IPS DF 19.7 (cell line): ENCODE measurements around the gene ANGPTL3.
"Not testable (repeated sequence)": the region's sequence is repeated elsewhere in the genome, so short reads cannot be mapped to it uniquely, and the experiment has no call there.

ENCODE experiments used
- DNase-seq: peaks from one replicate; pipeline ENCODE4 v3.0.0-alpha.2; 2013; ENCODE audit warnings: low read depth, low spot score

Gene ANGPTL3, protein sequence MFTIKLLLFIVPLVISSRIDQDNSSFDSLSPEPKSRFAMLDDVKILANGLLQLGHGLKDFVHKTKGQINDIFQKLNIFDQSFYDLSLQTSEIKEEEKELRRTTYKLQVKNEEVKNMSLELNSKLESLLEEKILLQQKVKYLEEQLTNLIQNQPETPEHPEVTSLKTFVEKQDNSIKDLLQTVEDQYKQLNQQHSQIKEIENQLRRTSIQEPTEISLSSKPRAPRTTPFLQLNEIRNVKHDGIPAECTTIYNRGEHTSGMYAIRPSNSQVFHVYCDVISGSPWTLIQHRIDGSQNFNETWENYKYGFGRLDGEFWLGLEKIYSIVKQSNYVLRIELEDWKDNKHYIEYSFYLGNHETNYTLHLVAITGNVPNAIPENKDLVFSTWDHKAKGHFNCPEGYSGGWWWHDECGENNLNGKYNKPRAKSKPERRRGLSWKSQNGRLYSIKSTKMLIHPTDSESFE

DNA sequence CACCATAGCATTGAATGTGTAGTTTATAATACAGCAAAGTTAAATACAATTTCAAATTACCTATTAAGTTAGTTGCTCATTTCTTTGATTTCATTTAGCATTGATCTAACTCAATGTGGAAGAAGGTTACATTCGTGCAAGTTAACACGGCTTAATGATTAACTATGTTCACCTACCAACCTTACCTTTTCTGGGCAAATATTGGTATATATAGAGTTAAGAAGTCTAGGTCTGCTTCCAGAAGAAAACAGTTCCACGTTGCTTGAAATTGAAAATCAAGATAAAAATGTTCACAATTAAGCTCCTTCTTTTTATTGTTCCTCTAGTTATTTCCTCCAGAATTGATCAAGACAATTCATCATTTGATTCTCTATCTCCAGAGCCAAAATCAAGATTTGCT lies at the start of gene ANGPTL3:
Gene ANGPTL3 (plus strand): TSS at position 240 of the 400 bp plus-strand sequence. CDS start 47 bp downstream, at position 287.
- DNase-seq: no peak

DNA sequence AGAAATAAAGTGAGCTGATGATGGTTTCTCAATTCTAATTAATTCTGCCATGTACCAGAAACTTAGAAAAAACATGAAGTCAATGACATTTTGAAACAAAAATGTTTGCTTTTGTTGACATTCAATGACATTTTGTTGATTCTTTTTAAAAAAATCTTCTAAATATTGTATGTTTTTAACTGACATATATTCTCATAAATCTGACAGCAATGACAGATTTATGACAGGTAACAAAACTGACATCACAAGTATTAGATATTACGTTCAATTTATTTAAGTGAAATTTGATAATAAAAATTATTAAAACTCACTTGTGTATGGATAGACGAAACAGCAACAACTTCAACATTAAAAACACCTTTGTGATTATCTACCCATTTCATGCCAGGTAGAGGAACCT lies 36.0 kb upstream of the ANGPTL3 start:
- no peak for DNase-seq

DNA sequence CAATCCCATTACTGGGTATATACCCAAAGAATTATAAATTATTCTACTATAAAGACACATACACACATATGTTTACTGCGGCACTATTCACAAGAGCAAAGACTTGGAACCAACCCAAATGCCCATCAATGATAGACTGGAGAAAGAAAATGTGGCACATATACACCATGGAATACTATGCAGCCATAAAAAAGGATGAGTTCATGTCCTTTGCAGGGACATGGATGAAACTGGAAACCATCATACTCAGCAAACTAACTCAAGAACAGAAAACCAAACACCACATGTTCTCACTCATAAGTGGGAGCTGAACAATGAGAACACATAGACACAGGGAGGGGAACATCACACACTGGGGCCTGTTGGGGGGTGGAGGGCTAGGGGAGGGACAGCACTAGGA lies 30.1 kb upstream of the ANGPTL3 start:
- not testable (repeated sequence) for DNase-seq

DNA sequence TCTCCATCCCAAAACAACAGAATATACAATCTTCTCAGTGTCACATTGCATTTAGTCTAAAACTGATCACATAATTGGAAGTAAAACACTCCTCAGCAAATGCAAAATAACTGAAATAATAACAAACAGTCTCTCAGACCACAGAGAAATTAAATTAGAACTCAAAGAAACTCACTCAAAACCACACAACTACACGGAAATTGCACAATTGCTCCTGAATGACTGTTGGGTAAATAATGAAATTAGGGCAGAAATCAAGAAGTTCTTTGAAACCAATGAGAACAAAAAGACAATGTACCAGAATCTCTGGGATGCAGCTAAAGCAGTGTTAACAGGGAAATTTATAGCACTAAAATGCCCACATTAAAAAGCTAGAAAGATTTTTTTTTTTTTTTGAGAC lies 29.4 kb upstream of the ANGPTL3 start:
- DNase-seq: not testable (repeated sequence)

DNA sequence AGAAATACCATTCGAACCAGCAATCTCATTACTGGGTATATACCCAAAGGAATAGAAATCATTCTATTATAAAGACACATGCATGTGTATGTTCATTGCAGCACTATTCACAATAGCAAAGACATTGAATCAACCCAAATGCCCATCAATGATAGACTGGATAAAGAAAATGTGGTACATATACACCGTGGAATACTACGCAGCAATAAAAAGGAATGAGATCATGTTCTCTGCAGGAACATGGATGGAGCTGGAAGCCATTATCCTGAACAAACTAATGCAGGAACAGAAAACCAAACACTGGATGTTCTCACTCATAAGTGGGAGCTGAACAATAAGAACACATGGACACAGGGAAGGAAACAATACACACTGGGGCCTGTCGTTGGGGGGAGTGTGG lies 25.8 kb upstream of the ANGPTL3 start:
- not testable (repeated sequence) for DNase-seq

DNA sequence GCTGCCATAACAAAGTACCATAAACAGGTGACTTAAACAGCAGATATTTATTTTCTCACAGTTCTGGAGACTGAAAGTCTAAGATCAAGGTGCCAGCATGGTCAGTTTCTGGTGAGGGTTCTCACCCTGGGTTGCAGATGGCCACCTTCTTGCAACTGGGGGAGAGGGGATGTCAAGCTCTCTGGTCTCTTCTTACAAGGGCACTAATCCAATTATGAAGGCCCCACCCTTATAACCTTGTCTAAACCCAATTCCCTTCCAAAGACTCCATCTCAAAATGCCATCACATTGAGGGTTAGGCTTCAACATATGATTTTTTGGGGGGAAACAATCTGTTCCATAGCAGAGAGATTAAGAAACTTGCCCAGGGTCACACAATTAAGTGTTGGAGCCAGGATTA lies 24.8 kb upstream of the ANGPTL3 start:
- DNase-seq: no peak

DNA sequence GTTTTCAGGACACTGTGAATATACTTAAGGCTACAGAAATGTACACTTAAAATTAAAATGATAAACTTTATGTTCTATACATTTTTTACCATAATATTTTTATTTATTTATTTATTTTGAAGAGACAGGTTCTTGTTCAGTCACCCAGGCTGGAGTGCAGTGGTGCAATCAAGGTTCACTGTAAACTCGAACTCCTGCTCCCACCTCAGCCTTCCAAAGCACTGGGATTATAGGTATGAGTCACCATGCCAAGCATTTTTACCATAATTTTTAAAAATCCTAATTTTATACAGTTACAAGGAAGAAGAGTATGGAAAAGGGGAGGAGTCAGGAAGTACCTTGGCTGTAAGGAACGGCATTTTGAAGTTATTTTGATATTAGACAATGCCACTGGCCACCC lies 23.6 kb upstream of the ANGPTL3 start:
- no peak for DNase-seq

DNA sequence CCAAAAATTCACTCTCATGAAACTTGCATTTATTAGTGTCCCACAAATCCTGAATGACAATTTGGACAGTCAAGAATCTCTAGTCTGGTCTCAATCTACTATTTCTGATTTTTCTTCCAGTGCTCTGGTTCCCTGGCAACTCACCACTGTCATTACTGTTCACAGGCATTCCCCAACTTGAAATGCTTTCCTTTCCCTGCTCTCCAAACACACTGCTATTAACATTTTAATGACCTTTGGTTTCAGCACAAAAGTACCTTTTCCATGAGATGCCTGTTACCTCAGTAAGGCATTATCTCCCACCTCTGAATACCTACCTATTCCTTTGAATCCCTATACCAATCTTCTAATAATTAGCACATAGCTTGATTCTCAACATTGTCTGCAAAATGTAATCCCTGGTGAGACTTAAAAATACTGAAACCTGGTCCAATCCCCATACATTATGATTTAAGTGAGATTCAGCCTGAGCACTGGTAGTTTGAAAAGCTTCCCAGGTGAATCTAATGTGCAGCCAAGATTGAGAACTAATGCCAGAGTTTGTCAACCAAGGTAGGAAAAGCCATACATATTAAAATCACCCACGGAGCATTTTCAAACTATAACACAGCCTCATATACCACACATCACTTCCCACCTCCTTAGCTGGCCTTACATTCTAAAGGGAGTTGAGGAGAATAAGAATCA lies 11.7 kb upstream of the ANGPTL3 start:
- peak; percentile 33 for DNase-seq

DNA sequence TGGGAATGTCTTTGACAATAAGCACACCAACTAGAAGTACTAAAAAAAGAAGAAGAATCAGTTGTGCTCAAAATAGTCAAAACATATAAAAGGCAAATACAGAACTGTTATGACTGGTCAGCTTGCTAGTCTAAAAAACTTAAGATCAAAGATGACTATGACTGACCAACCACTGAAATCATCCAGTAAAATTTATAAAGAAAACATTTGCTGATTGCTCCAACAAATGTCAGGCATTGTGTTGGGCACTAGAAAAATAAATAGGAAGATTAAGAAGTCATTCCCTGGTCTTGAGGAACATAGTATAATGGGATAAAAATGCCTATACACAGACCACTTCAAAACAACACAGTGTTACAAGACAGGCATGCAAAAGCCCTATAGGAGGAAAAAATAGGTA lies 9.3 kb upstream of the ANGPTL3 start:
- DNase-seq: no peak

DNA sequence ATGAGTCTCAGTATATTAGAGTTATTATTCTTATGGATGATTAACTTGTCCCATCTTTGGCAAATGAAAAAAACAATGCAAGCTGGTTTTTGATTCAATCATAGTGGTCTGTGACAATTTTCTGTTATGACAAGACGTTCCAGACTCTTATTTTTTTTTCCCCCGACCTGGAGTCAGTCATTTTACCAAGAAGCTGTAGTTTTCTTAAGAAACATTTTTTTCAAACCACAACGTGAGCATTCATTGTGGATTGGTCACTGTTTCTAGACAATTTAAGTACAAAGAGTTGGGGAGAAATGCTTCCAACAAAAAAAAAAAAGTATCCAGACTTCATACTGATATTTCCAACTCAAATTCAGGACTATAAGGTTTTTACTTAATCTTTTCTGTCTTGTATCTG lies 8.0 kb upstream of the ANGPTL3 start:
- DNase-seq: no peak

DNA sequence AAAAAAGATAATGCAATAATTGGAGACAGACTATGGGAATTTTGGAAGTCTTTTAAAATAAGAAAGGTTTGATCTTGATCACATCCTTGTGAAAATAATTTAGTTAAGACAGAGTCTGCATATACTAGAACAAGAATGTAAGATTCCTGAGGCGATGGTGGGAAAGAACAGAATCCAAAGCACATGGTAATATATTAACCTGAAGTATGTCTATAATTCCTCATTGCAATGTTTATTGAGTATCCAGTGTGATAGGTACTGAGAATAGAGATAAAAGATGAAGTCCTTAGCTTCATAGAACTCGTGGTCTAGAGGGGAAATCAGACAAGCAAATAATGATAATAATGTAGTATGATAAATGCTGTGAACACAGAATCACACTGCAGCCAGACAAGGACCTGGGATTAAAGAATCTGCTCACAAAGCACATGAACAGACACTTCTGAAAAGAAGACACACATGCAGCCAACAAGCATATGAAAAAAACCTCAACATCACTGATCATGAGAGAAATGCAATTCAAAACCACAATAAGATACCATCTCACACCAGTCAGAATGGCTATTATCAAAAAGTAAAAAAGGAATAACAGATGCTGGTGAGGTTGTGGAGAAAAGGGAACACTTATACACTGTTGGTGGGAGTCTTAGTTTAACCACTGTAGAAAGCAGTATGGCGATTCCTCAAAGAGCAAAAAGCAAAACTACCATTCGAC lies 6.9 kb upstream of the ANGPTL3 start:
- DNase-seq: no peak

DNA sequence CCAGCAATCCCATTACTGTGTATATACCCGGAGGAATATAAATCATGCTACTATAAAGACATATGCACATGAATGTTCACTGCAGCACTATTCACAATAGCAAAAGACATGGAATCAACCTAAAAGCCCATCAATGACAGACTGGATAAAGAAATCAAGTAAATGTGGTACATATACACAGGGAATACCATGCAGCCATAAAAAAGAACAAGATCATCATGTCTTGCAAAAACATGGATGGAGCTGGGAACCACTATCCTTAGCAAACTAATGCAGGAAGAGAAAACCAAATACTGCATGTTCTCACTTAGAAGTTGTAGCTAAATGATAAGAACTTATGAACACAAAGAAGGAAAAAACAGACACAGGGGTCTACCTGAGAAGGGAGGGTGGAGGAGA lies 6.4 kb upstream of the ANGPTL3 start:
- no peak for DNase-seq

DNA sequence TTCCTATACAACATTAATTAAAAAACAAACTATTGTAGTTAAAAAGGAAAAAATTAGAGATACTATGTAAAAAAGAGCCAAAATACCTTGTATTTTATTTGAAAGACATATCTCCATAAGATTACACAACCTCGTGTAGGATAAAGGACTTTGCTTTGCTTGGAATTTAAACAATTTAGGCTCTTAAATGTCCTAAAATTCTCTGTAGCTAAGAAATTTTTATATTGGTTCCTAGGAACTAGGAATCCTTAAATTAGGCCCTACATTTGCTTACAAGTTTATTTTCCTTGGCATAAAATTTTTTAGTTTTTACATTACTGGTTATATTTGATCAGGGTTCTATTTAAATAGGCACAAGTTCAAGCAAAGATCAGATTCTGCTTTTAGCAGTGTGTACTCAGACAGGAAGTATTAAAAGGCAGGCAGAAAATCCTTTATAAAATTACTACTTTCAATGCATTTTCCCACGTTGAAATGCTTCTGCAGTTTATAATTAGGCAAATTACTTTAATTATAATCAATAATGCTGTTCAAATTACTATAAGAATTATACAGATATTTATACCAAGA lies 3.4 kb upstream of the ANGPTL3 start:
- DNase-seq: no peak

DNA sequence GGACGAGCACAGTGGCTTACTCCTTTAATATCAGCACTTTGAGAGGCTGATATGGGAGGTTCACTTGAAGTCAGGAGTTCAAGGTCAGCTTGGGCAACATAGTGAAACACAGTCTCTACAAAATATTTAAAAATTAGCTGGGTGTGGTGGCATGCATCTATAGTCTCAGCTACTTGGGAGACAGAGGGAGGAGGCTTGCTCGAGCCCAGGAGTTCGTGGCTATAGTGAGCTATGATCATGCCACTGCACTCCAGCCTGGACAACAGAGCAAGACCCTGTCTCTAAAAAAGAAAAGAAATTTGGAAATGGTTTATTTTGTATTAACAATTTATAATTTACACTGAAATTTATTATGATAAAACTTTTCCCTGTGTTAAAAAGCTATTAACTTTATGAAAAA lies 1.7 kb upstream of the ANGPTL3 start:
- DNase-seq: no peak

DNA sequence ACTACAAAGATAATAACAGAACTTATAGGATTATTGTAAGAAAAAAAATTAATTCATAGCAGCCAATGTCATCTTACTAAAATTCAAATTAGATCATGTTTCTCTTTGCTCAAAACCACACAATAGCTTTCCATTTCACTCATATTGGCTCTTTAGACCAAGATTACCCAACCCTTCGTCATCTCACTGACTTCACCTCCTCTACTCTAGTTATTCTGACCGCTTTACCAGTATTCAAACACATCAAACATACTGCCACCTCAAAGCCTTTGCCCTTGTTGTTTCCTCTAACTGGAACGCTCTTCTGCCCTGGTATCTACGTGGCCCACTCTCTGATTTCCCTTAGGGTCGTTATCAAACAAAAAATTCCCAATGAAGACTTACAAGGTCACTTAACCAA lies 1.7 kb downstream of the ANGPTL3 start:
- DNase-seq: no peak

DNA sequence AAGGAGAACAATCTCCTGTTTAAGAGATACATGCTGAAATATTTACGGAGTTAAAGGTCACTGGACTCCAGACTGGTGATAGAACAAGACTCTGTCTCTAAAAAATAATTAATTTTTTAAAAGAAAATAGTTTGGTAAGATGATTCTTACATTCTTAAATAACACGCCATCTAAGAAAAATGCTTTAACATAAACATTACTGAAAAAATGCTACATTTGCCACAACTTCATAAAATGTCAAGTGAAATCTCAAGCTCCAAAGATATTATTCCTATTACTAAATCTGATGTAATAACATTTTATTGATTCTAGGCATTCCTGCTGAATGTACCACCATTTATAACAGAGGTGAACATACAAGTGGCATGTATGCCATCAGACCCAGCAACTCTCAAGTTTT lies 4.1 kb downstream of the ANGPTL3 start:
- no peak for DNase-seq

DNA sequence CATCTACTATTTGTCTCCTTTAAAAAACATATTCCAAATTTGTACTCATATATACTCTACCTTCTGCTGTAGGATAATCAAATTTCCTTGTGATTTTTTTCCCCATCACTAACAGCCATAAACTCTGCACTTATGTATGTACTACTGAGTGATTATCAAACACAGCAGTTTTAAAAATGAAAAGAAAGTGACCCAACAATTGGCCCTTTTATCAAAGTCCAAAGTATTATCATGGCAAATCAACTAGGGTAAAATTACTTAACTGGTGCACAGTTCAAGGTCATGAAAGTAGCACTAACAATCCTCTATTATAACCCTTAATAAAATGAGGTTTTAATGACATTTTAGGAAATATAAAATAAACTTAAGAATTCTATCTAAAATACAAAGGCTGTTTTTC lies 11.6 kb downstream of the ANGPTL3 start:
- DNase-seq: no peak

DNA sequence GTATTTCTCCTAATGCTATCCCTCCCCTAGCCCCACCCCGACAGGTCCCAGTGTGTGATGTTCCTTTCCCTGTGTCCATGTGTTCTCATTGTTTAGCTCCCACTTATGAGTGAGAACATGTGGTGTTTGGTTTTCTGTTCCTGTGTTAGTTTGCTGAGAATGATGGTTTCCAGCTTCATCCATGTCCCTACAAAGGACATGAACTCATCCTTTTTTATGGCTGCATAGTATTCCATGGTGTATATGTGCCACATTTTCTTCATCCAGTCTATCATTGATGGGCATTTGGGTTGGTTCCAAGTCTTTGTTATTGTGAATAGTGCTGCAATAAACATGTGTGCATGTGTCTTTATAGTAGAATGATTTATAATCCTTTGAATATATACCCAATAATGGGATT lies 13.3 kb downstream of the ANGPTL3 start:
- DNase-seq: not testable (repeated sequence)

DNA sequence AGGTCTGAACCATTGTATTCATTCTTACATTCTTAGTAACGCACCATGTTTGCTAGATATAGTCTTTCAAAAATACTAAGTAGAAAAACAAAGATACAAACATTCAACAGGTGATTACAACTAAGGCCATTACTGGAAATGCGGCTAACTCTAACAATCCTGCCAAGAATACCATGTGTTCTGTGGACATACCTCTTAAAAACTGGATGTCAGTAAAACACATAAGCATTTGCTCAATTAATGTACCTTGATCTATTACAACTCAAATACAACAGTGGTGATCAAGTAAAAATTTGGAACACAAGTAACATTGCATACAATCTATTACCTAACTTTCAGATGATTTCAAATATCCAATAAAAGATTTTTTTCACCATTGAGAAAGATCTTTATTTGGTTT lies 15.4 kb downstream of the ANGPTL3 start:
- no peak for DNase-seq

DNA sequence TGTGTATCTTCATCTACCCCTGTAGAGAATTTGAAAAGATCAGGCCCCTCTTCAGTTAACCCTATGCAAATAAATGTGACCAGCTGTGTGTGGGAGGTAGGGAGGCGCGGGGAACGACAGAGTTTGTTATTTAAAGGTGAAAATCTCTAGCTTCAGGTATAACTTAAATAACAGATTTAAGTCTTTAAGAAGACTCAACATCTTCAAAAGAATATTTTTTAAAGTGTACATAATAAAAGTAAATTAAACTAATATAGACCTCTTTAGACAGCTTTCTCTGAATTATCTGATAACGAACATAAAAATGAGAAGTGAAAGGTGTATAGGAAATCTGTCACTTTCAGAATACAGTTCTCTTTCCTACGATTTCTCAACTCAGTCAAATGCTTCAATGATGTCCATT lies 16.0 kb downstream of the ANGPTL3 start:
- no peak for DNase-seq

DNA sequence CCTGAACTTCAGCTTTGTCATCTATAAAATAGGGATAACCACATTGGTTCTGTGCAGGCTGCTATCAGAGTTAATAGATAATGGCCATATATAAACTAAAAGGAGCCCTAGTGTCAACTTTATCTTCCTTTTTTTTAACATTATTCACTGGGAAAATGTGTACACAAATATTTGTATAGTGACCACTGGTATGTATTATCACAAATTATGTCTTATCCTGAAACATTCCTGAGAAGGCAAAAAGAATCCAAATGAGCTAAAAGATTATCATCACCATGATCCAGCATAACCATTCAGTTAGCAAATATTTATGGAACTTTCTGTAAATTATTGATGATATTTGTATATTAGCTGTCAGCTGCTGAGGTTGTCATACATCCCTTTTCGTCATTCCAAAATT lies 16.6 kb downstream of the ANGPTL3 start:
- no peak for DNase-seq

DNA sequence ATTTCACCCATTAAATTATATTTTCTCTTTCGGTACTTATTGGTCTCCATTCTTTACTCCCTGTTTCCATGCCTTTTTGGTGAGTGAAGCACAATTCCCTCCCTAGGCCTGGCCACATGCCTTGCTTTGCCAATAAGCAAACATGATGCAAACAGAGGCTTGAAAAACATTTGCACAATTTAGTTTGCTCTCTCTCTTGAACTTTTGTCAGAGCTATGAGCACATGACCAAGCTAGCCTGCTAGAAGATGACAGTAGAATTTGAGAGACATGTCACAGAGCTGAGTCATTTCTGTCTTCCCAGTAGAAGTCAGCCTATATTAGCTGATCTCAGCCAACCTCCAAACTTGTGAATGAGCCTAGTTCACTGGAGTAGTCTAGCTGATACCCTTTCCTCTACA lies 24.6 kb downstream of the ANGPTL3 start:
- no peak for DNase-seq
